Measurements from ENCODE around the gene CDK5RAP1. TPM values are rescaled to one million over a fixed set of nuclear protein-coding genes. Genes with fewer than 3 reads are reported as not detected.

Gene CDK5RAP1
- total and polyA plus RNA-seq, 4 donors = 11.3 to 22.1 (median 14.8) TPM

DNA sequence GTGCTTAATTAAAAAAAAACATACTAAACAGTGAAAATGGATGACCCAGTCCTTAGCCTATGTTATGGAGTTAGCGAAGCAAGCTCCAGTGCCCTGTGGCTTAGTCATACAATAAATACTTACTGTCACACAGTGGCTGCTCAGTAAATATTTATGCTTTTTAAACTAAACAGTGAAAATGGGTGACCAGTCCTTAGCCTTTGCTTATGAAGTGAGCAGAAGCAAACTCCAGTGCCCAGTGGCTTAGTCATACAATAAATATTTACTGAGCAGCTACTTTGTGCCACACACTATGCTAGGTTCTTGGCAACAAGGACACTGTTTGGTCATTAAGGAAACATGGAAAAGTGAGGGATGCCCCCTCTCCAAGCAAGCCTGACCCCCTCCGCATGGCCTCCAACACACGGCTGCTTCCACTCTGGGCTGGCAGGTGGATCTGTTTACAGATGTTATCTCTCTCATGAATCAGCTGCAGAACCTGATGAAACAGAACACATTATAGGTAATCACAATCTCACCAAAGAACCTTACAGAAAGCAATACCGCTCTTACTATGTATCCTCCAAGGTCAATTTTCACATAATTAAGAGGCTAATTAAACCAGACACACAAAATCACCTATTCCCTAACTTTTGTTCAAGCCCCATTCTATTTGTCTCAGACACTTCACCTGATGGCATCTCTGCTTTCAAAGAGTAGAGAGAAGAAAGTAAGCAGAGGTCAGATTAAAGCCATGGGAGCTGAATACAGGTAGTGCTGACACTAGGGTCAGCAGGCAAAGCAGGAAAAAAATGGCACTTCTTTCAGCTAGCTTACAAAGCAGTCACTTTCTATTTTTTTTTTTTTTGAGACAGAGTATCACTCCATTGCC, 27.3 kb downstream of the CDK5RAP1 start:
- TF ChIP-seq EGR1 (IDR thresholded peaks at IDR 0.05; ENCODE audit: low read depth in 2 of 2) (no peak), RXRA (IDR thresholded peaks at IDR 0.05) (peak; percentile 48 to 90), NR2F2 (IDR thresholded peaks at IDR 0.05) (no peak), FOXA2 (IDR thresholded peaks at IDR 0.05) (peak; percentile 87), FOXA1 (IDR thresholded peaks at IDR 0.05) (peak; percentile 87), YY1 (IDR thresholded peaks at IDR 0.05) (peak; percentile 87), HNF4A (conservative IDR thresholded peaks at IDR 0.05) (peak; percentile 50 to 80), GABPA (IDR thresholded peaks at IDR 0.05 in 1 of 2, conservative IDR thresholded peaks at IDR 0.05 in 1 of 2) (peak in 1 of 2 donors; percentile 43), TAF1 (conservative IDR thresholded peaks at IDR 0.05) (no peak), RAD21 (IDR thresholded peaks at IDR 0.05) (no peak), JUND (IDR thresholded peaks at IDR 0.05) (peak; percentile 90 to 98), HNF4G (IDR thresholded peaks at IDR 0.05) (no peak), SP1 (IDR thresholded peaks at IDR 0.05) (peak; percentile 53)
- TF ChIP-seq, protein P1, sequence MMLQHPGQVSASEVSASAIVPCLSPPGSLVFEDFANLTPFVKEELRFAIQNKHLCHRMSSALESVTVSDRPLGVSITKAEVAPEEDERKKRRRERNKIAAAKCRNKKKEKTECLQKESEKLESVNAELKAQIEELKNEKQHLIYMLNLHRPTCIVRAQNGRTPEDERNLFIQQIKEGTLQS (IDR thresholded peaks at IDR 0.05) = peak; percentile 76
- TF ChIP-seq, protein P2, sequence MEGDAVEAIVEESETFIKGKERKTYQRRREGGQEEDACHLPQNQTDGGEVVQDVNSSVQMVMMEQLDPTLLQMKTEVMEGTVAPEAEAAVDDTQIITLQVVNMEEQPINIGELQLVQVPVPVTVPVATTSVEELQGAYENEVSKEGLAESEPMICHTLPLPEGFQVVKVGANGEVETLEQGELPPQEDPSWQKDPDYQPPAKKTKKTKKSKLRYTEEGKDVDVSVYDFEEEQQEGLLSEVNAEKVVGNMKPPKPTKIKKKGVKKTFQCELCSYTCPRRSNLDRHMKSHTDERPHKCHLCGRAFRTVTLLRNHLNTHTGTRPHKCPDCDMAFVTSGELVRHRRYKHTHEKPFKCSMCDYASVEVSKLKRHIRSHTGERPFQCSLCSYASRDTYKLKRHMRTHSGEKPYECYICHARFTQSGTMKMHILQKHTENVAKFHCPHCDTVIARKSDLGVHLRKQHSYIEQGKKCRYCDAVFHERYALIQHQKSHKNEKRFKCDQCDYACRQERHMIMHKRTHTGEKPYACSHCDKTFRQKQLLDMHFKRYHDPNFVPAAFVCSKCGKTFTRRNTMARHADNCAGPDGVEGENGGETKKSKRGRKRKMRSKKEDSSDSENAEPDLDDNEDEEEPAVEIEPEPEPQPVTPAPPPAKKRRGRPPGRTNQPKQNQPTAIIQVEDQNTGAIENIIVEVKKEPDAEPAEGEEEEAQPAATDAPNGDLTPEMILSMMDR (IDR thresholded peaks at IDR 0.05; ENCODE audit: low read depth, low read length, missing input control) = no peak
- TF ChIP-seq, protein P3, sequence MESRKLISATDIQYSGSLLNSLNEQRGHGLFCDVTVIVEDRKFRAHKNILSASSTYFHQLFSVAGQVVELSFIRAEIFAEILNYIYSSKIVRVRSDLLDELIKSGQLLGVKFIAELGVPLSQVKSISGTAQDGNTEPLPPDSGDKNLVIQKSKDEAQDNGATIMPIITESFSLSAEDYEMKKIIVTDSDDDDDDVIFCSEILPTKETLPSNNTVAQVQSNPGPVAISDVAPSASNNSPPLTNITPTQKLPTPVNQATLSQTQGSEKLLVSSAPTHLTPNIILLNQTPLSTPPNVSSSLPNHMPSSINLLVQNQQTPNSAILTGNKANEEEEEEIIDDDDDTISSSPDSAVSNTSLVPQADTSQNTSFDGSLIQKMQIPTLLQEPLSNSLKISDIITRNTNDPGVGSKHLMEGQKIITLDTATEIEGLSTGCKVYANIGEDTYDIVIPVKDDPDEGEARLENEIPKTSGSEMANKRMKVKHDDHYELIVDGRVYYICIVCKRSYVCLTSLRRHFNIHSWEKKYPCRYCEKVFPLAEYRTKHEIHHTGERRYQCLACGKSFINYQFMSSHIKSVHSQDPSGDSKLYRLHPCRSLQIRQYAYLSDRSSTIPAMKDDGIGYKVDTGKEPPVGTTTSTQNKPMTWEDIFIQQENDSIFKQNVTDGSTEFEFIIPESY (IDR thresholded peaks at IDR 0.05) = peak; percentile 89
- TF ChIP-seq, protein P4, sequence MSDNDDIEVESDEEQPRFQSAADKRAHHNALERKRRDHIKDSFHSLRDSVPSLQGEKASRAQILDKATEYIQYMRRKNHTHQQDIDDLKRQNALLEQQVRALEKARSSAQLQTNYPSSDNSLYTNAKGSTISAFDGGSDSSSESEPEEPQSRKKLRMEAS (IDR thresholded peaks at IDR 0.05) = peak; percentile 71
- TF ChIP-seq, protein P5, sequence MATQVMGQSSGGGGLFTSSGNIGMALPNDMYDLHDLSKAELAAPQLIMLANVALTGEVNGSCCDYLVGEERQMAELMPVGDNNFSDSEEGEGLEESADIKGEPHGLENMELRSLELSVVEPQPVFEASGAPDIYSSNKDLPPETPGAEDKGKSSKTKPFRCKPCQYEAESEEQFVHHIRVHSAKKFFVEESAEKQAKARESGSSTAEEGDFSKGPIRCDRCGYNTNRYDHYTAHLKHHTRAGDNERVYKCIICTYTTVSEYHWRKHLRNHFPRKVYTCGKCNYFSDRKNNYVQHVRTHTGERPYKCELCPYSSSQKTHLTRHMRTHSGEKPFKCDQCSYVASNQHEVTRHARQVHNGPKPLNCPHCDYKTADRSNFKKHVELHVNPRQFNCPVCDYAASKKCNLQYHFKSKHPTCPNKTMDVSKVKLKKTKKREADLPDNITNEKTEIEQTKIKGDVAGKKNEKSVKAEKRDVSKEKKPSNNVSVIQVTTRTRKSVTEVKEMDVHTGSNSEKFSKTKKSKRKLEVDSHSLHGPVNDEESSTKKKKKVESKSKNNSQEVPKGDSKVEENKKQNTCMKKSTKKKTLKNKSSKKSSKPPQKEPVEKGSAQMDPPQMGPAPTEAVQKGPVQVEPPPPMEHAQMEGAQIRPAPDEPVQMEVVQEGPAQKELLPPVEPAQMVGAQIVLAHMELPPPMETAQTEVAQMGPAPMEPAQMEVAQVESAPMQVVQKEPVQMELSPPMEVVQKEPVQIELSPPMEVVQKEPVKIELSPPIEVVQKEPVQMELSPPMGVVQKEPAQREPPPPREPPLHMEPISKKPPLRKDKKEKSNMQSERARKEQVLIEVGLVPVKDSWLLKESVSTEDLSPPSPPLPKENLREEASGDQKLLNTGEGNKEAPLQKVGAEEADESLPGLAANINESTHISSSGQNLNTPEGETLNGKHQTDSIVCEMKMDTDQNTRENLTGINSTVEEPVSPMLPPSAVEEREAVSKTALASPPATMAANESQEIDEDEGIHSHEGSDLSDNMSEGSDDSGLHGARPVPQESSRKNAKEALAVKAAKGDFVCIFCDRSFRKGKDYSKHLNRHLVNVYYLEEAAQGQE (IDR thresholded peaks at IDR 0.05) = peak; percentile 30
- H3K9me3 ChIP-seq (ENCODE audit: control insufficient read depth in 4 of 4, low read length in 3 of 4) = no peaks in the 10 kb centered on the region
- H3K27ac ChIP-seq (ENCODE audit: low read depth in 1 of 2, low read length in 2 of 2) = no peak overlapping the region
- H3K9ac ChIP-seq (ENCODE audit: low read depth in 1 of 2, low read length in 2 of 2) = no peak overlapping the region
- H3K4me3 ChIP-seq (ENCODE audit: low read depth in 1 of 3, low read length in 3 of 3) = no peak overlapping the region
- peaks cover 5 to 32% (median 16%) of the 10 kb centered on the region in 4 donors for H3K36me3 ChIP-seq (ENCODE audit: control insufficient read depth in 4 of 4, insufficient read depth in 3 of 4, low read depth in 1 of 4, low read length in 3 of 4)
- WGBS = 54% methylated on average over 4 of the region's 4 CpGs
- no peaks in the 10 kb centered on the region for H3K27me3 ChIP-seq (ENCODE audit: control insufficient read depth in 4 of 4, insufficient read depth in 4 of 4, low read length in 3 of 4)
- H3K4me1 ChIP-seq (ENCODE audit: control insufficient read depth in 4 of 4, insufficient read depth in 4 of 4, low read length in 3 of 4) = no peaks in the 10 kb centered on the region
- no peak for DNase-seq (ENCODE audit: low spot score)

All from liver (tissue), 9 donors.